Mesenchymal stem cell (in vitro differentiated cells and primary cell): ENCODE measurements around the gene DKC1. TPM values are rescaled to one million over a fixed set of nuclear protein-coding genes. Genes with fewer than 3 reads are reported as not detected.
A peak's percentile ranks its signal among the peaks of the same experiment; 100 is the strongest.

Experiments
- DNase-seq: peaks from one replicate; pipeline ENCODE4 v3.0.0-alpha.2; 2013
- H2AFZ ChIP-seq: one replicate; pipeline ENCODE4 v1.6.1; 2013; ENCODE audit warnings: low read depth, mild to moderate bottlenecking, control low read depth, inconsistent platforms, low read length, moderate library complexity
- H2AK5ac ChIP-seq: 2 replicates; pipeline ENCODE4 v1.6.1; 2013; ENCODE audit warnings: low read length, moderate library complexity, mild to moderate bottlenecking, inconsistent platforms; ENCODE audit not compliant: severe bottlenecking
- H2BK120ac ChIP-seq: one replicate; pipeline ENCODE4 v1.6.1; 2013; ENCODE audit warnings: low read depth, mild to moderate bottlenecking, inconsistent platforms, low read length, moderate library complexity
- H2BK12ac ChIP-seq, 2 experiments: one replicate each; pipeline ENCODE4 v1.6.1; 2013; ENCODE audit warnings: inconsistent platforms in 2 of 2, low read length in 2 of 2, mild to moderate bottlenecking in 2 of 2, moderate library complexity in 2 of 2, control low read depth in 1 of 2
- H2BK15ac ChIP-seq: one replicate; pipeline ENCODE4 v1.6.1; 2013; ENCODE audit warnings: mild to moderate bottlenecking, low read depth, inconsistent platforms; ENCODE audit not compliant: poor library complexity, severe bottlenecking
- H2BK5ac ChIP-seq: 2 replicates; pipeline ENCODE4 v1.6.1; 2013; ENCODE audit warnings: low read depth, mild to moderate bottlenecking, low read length, control low read depth, inconsistent platforms; ENCODE audit not compliant: poor library complexity, severe bottlenecking
- H3K14ac ChIP-seq, 2 experiments: one replicate each; pipeline ENCODE4 v1.6.1; 2013; ENCODE audit warnings: inconsistent platforms in 2 of 2, low read length in 2 of 2, control low read depth in 1 of 2, mild to moderate bottlenecking in 1 of 2, moderate library complexity in 1 of 2
- H3K18ac ChIP-seq, 2 experiments: one replicate each; pipeline ENCODE4 v1.6.1; 2013; ENCODE audit warnings: inconsistent platforms in 2 of 2, low read length in 2 of 2, control low read depth in 1 of 2, low read depth in 1 of 2, mild to moderate bottlenecking in 1 of 2
- H3K23ac ChIP-seq, 2 experiments: one replicate each; pipeline ENCODE4 v1.6.1; 2013; ENCODE audit warnings: inconsistent platforms in 2 of 2, low read length in 2 of 2, mild to moderate bottlenecking in 2 of 2, moderate library complexity in 2 of 2, control low read depth in 1 of 2
- H3K27ac ChIP-seq: 2 replicates; pipeline ENCODE4 v1.5.1; 2013; ENCODE audit warnings: mild to moderate bottlenecking, moderate library complexity, low read length, control low read depth, inconsistent platforms; ENCODE audit not compliant: poor library complexity, severe bottlenecking
- H3K27me3 ChIP-seq, 2 experiments: 2 replicates each; pipeline versions ENCODE4 v1.6.1 to v1.7.0; 2013; ENCODE audit warnings: low read length in 2 of 2, mild to moderate bottlenecking in 2 of 2, moderate library complexity in 2 of 2, control low read depth in 1 of 2, inconsistent platforms in 1 of 2; ENCODE audit not compliant: control insufficient read depth in 1 of 2, insufficient read depth in 1 of 2
- H3K36me3 ChIP-seq, 2 experiments: 2 replicates each; pipeline versions ENCODE4 v1.6.1 to v1.7.0; 2013; ENCODE audit warnings: low read length in 2 of 2, control low read depth in 1 of 2, inconsistent platforms in 1 of 2, low read depth in 1 of 2, mild to moderate bottlenecking in 1 of 2; ENCODE audit not compliant: insufficient read depth in 2 of 2, control insufficient read depth in 1 of 2
- H3K4ac ChIP-seq, 2 experiments: one replicate each; pipeline ENCODE4 v1.6.1; 2013; ENCODE audit warnings: inconsistent platforms in 2 of 2, low read length in 2 of 2, mild to moderate bottlenecking in 2 of 2, moderate library complexity in 2 of 2, control low read depth in 1 of 2, low read depth in 1 of 2
- H3K4me1 ChIP-seq: 2 replicates; pipeline ENCODE4 v1.6.1; 2013; ENCODE audit warnings: low read depth, low read length, control low read depth; ENCODE audit not compliant: control insufficient read depth, insufficient read depth
- H3K4me2 ChIP-seq: 2 replicates; pipeline ENCODE4 v1.6.1; 2013; ENCODE audit warnings: low read length, mild to moderate bottlenecking, inconsistent platforms; ENCODE audit not compliant: poor library complexity, severe bottlenecking
- H3K4me3 ChIP-seq, 2 experiments: 2 replicates each; pipeline versions ENCODE4 v1.5.1 to v1.7.0; 2013; ENCODE audit warnings: low read length in 2 of 2, mild to moderate bottlenecking in 2 of 2, control low read depth in 1 of 2, low read depth in 1 of 2; ENCODE audit not compliant: insufficient read depth in 1 of 2
- H3K79me1 ChIP-seq: replicated peaks from 2 replicates; pipeline ENCODE4 v1.6.1; 2013; ENCODE audit warnings: mild to moderate bottlenecking, control low read depth, low read length, inconsistent platforms; ENCODE audit not compliant: poor library complexity, severe bottlenecking
- H3K9ac ChIP-seq: 2 replicates; pipeline ENCODE4 v1.7.0; 2013; ENCODE audit warnings: mild to moderate bottlenecking, low read length, moderate library complexity
- H3K9me3 ChIP-seq: 2 replicates; pipeline ENCODE4 v1.7.0; 2013; ENCODE audit warnings: mild to moderate bottlenecking, low read length; ENCODE audit not compliant: control insufficient read depth
- H4K8ac ChIP-seq: one replicate; pipeline ENCODE4 v1.6.1; 2013; ENCODE audit warnings: inconsistent platforms, mild to moderate bottlenecking, low read length, moderate library complexity
- H4K91ac ChIP-seq: one replicate; pipeline ENCODE4 v1.6.1; 2013; ENCODE audit warnings: mild to moderate bottlenecking, low read length, inconsistent platforms
- WGBS: methylation state at CpG from one replicate; pipeline ENCODE4 v1.1.7; 2013; ENCODE audit warnings: mixed read lengths; 5-methylcytosine and 5-hydroxymethylcytosine counted together
- polyA plus RNA-seq, 2 experiments: library from polyadenylated mRNA; stranded (reverse); fragments of 200-250 nt; gene quantifications; one replicate each; pipeline ENCODE4 v1.2.3, GENCODE V29; 2013

The DKC1 gene
- polyA plus RNA-seq (2013, experiment 1 of 2) = 31.1 TPM
- 35.1 TPM for polyA plus RNA-seq (2013, experiment 2 of 2)

GRCh38 chrX:154762537-154763296 is at the start of gene DKC1:
TSS of gene DKC1 (plus strand) at chrX:154762864. CDS start at chrX:154762966, 102 bp downstream.
- Histone ChIP-seq H3K4ac (peak within 1 kb of the TSS in 1 of 2 experiments; percentile 51), H3K4me1 (no peaks in the 10 kb centered on the region), H3K4me3 (peak within 1 kb of the TSS; percentile 80 to 81), H2BK5ac (no peak within 1 kb of the TSS), H3K23ac (no peak within 1 kb of the TSS), H2BK15ac (no peak within 1 kb of the TSS), H3K27ac (peak within 1 kb of the TSS; percentile 85), H3K14ac (peak within 1 kb of the TSS in 1 of 2 experiments; percentile 76), H2BK120ac (no peak within 1 kb of the TSS), H2AFZ (peak within 1 kb of the TSS; percentile 86), H4K8ac (peak within 1 kb of the TSS; percentile 72), H2AK5ac (no peak within 1 kb of the TSS), H3K18ac (peak within 1 kb of the TSS; percentile 43 to 84), H3K36me3 (peaks cover 3 to 29% of the 10 kb centered on the region in 2 experiments), H4K91ac (no peak within 1 kb of the TSS), H2BK12ac (no peak within 1 kb of the TSS), H3K9me3 (no peaks in the 10 kb centered on the region), H3K4me2 (peak within 1 kb of the TSS; percentile 83), H3K27me3 (peaks cover 0 to 2% of the 10 kb centered on the region in 2 experiments), H3K79me1 (peaks cover 5% of the 10 kb centered on the region), H3K9ac (peak within 1 kb of the TSS; percentile 83)
- 0% methylated on average over 35 of the region's 84 CpGs for WGBS
- DNase-seq = peak; percentile 94

GRCh38 chrX:154714925-154715324 is 47.7 kb upstream of the DKC1 start:
- Histone ChIP-seq H3K4me3 (no peak overlapping the region), H3K4ac (no peak overlapping the region), H3K9ac (no peak overlapping the region), H3K4me1 (peaks cover 7% of the 10 kb centered on the region), H3K23ac (no peak overlapping the region), H3K36me3 (no peaks in the 10 kb centered on the region), H2BK15ac (no peak overlapping the region), H3K27ac (no peak overlapping the region), H3K18ac (no peak overlapping the region), H3K4me2 (no peak overlapping the region), H2BK5ac (no peak overlapping the region), H3K14ac (no peak overlapping the region), H3K27me3 (peaks cover 0 to 12% of the 10 kb centered on the region in 2 experiments), H4K91ac (no peak overlapping the region), H2AFZ (no peak overlapping the region), H3K9me3 (no peaks in the 10 kb centered on the region), H4K8ac (no peak overlapping the region), H3K79me1 (no peaks in the 10 kb centered on the region), H2BK120ac (no peak overlapping the region), H2AK5ac (no peak overlapping the region), H2BK12ac (no peak overlapping the region)
- 27% methylated on average over 1 of the region's 2 CpGs for WGBS
- peak; percentile 58 for DNase-seq

GRCh38 chrX:154715825-154716224 is 46.8 kb upstream of the DKC1 start:
- H3K36me3 ChIP-seq = no peaks in the 10 kb centered on the region
- H3K9ac ChIP-seq = no peak overlapping the region
- peaks cover 7% of the 10 kb centered on the region for H3K4me1 ChIP-seq
- no peak overlapping the region for H3K4ac ChIP-seq
- H4K91ac ChIP-seq = peak overlapping the region; percentile 57
- H4K8ac ChIP-seq = peak overlapping the region; percentile 37
- H3K14ac ChIP-seq = no peak overlapping the region
- H2AFZ ChIP-seq = no peak overlapping the region
- H2AK5ac ChIP-seq = no peak overlapping the region
- H2BK5ac ChIP-seq = no peak overlapping the region
- peaks cover 0 to 12% of the 10 kb centered on the region in 2 experiments for H3K27me3 ChIP-seq
- H2BK120ac ChIP-seq = no peak overlapping the region
- peak overlapping the region in 1 of 2 experiments; percentile 23 for H2BK12ac ChIP-seq
- no peak overlapping the region for H3K4me3 ChIP-seq
- H3K18ac ChIP-seq = peak overlapping the region; percentile 21 to 54
- H3K23ac ChIP-seq = no peak overlapping the region
- no peak overlapping the region for H2BK15ac ChIP-seq
- WGBS = 98% methylated on average over 5 of the region's 5 CpGs
- no peak for DNase-seq
- H3K79me1 ChIP-seq = no peaks in the 10 kb centered on the region
- H3K4me2 ChIP-seq = no peak overlapping the region
- H3K27ac ChIP-seq = no peak overlapping the region
- peaks cover 2% of the 10 kb centered on the region for H3K9me3 ChIP-seq

- peak overlapping the region; percentile 7 to 20 for H3K4ac ChIP-seq
- no peak overlapping the region for H2AFZ ChIP-seq
- peak overlapping the region in 1 of 2 experiments; percentile 37 for H2BK12ac ChIP-seq
- no peak overlapping the region for H2AK5ac ChIP-seq
- no peak overlapping the region for H3K4me2 ChIP-seq
- 0% methylated on average over 6 of the region's 7 CpGs for WGBS
- DNase-seq = peak; percentile 92
- no peaks in the 10 kb centered on the region for H3K79me1 ChIP-seq
- no peaks in the 10 kb centered on the region for H3K36me3 ChIP-seq
- no peak overlapping the region for H4K8ac ChIP-seq
- H3K4me3 ChIP-seq = no peak overlapping the region
- H2BK5ac ChIP-seq = no peak overlapping the region
- H3K4me1 ChIP-seq = peaks cover 4% of the 10 kb centered on the region
- H3K23ac ChIP-seq = no peak overlapping the region
- no peak overlapping the region for H3K9ac ChIP-seq
- H4K91ac ChIP-seq = no peak overlapping the region
- peaks cover 14% of the 10 kb centered on the region for H3K9me3 ChIP-seq
- peaks cover 0 to 8% of the 10 kb centered on the region in 2 experiments for H3K27me3 ChIP-seq
- H2BK15ac ChIP-seq = no peak overlapping the region
- H3K18ac ChIP-seq = peak overlapping the region; percentile 73 to 78
- H3K27ac ChIP-seq = no peak overlapping the region
- H2BK120ac ChIP-seq = peak overlapping the region; percentile 11
- H3K14ac ChIP-seq = no peak overlapping the region
Observed at GRCh38 chrX:154717824-154718223, 44.8 kb upstream of the DKC1 start.
